GM12878 (cell line): Measurements from ENCODE around the gene NFYC. TPM values are rescaled to one million over a fixed set of nuclear protein-coding genes. Genes with fewer than 3 reads are reported as not detected.

ENCODE experiments used
- ATAC-seq: fragments of 200-7000 bp; cut with Tn5 transposase; 3 replicates; pipeline ENCODE4 v1.9.1; 2020; ENCODE audit warnings: mild to moderate bottlenecking, moderate library complexity
- BruUV-seq: library from RNA; stranded (reverse); fragments of 400-500 nt; replicated peaks from 2 replicates; lab custom pipeline; 2021; lab: Mats Ljungman, UMichigan
- CTCF ChIA-PET: fragments of 300-600 bp; sonication (Branson Sonifier 250); formaldehyde crosslinking; extraction: SDS; loops from one replicate; lab custom pipeline; 2021; ENCODE audit warnings: inconsistent platforms; lab: Yijun Ruan, JAX
- POLR2A ChIA-PET: fragments of 350-600 bp; formaldehyde crosslinking; extraction: SDS; loops from one replicate; lab custom pipeline; 2021; ENCODE audit warnings: inconsistent platforms; lab: Charles Lee
- RAD21 ChIA-PET: fragments of 300-600 bp; sonication (Branson Sonifier 250); formaldehyde crosslinking; loops from one replicate; lab custom pipeline; 2023; ENCODE audit warnings: antibody characterized with exemption; ENCODE audit not compliant: unreplicated experiment; lab: Charles Lee
- SMC1A ChIA-PET: fragments of 300-600 bp; sonication (Branson Sonifier 250); formaldehyde crosslinking; loops from one replicate; lab custom pipeline; 2023; ENCODE audit not compliant: unreplicated experiment, uncharacterized antibody; lab: Charles Lee
- DNase-seq: peaks from one replicate; pipeline ENCODE4 v3.0.0-alpha.2; 2011; ENCODE audit warnings: low read depth, low spot score
- FAIRE-seq: peaks from 3 replicates; lab custom pipeline; 2011; peaks lifted over from hg19 to GRCh38; lab: Jason Lieb, UNC
- H2AFZ ChIP-seq: 2 replicates; pipeline ENCODE4 v1.6.0; 2011; ENCODE audit warnings: low read depth, low read length, control low read depth; ENCODE audit not compliant: control insufficient read depth
- H3K27ac ChIP-seq: 2 replicates; pipeline ENCODE4 v1.5.1; 2011; ENCODE audit warnings: control low read depth; ENCODE audit not compliant: control insufficient read depth, insufficient read depth
- H3K27me3 ChIP-seq, 2 experiments: replicated peaks in 1 of 2; 2 replicates each; pipeline versions ENCODE4 v1.6.0 to v1.6.1; 2011; ENCODE audit warnings: low read length in 1 of 2; ENCODE audit not compliant: control insufficient read depth in 2 of 2, insufficient read depth in 2 of 2
- H3K36me3 ChIP-seq, 2 experiments: 2 replicates each; pipeline ENCODE4 v1.5.1; 2011; ENCODE audit warnings: low read length in 1 of 2; ENCODE audit not compliant: control insufficient read depth in 2 of 2, insufficient read depth in 2 of 2
- H3K4me1 ChIP-seq: 2 replicates; pipeline ENCODE4 v1.6.1; 2011; ENCODE audit warnings: mild to moderate bottlenecking, low read length, moderate library complexity, mixed read lengths; ENCODE audit not compliant: control insufficient read depth, insufficient read depth
- H3K4me2 ChIP-seq: 2 replicates; pipeline ENCODE4 v1.6.0; 2011; ENCODE audit warnings: control low read depth; ENCODE audit not compliant: control insufficient read depth, insufficient read depth
- H3K4me3 ChIP-seq: fragments of 200-600 bp; sonication (generic); 2 replicates; pipeline ENCODE4 v1.5.1; 2016
- H3K79me2 ChIP-seq: 2 replicates; pipeline ENCODE4 v1.6.0; 2011; ENCODE audit warnings: low read length; ENCODE audit not compliant: control insufficient read depth, insufficient read depth
- H3K9ac ChIP-seq: 2 replicates; pipeline ENCODE4 v1.8.0; 2011; ENCODE audit warnings: low read length, control low read depth, mixed read lengths; ENCODE audit not compliant: control insufficient read depth, insufficient read depth
- H3K9me3 ChIP-seq: replicated peaks from 3 replicates; pipeline ENCODE4 v1.5.1; 2011; ENCODE audit warnings: mild to moderate bottlenecking, low read length; ENCODE audit not compliant: control insufficient read depth, insufficient read depth
- H4K20me1 ChIP-seq: 2 replicates; pipeline ENCODE4 v1.6.0; 2011; ENCODE audit not compliant: control insufficient read depth, insufficient read depth
- ATF2 ChIP-seq: IDR thresholded peaks from 2 replicates; pipeline ENCODE4 v1.6.1; 2012; ENCODE audit warnings: low read length, inconsistent platforms
- HDAC6 ChIP-seq: fragments of 200-600 bp; sonication (generic); IDR thresholded peaks from one replicate; pipeline ENCODE4 v1.8.0; 2017; ENCODE audit warnings: antibody characterized with exemption; ENCODE audit not compliant: unreplicated experiment
- HDGF ChIP-seq: fragments of 450-650 bp; IDR thresholded peaks from 2 replicates; pipeline ENCODE4 v1.6.1; 2016; ENCODE audit warnings: antibody characterized with exemption
- LARP7 ChIP-seq: fragments of 450-650 bp; IDR thresholded peaks from 2 replicates; pipeline ENCODE4 v1.6.1; 2017; ENCODE audit warnings: mild to moderate bottlenecking
- MAX ChIP-seq: IDR thresholded peaks from 2 replicates; pipeline ENCODE4 v1.6.1; 2012; ENCODE audit warnings: low read depth, low read length, improper control_type of control experiment
- MEF2B ChIP-seq: fragments of 450-650 bp; IDR thresholded peaks from 2 replicates; pipeline ENCODE4 v1.6.1; 2018; ENCODE audit warnings: mild to moderate bottlenecking, moderate library complexity; ENCODE audit not compliant: partially characterized antibody, poor library complexity, severe bottlenecking
- MTA2 ChIP-seq: fragments of 450-650 bp; IDR thresholded peaks from 2 replicates; pipeline ENCODE4 v1.6.1; 2016; ENCODE audit warnings: low read depth, mild to moderate bottlenecking, moderate library complexity
- NFIC ChIP-seq: IDR thresholded peaks from 2 replicates; pipeline ENCODE4 v1.6.1; 2012; ENCODE audit warnings: low read depth, mild to moderate bottlenecking, inconsistent platforms, low read length, moderate library complexity
- PAX5 ChIP-seq: IDR thresholded peaks from 2 replicates; pipeline ENCODE4 v1.6.1; 2011; ENCODE audit warnings: low read depth, low read length, borderline replicate concordance
- POLR2AphosphoS2 ChIP-seq: IDR thresholded peaks from 2 replicates; pipeline ENCODE4 v1.6.1; 2011; ENCODE audit warnings: low read depth, mild to moderate bottlenecking, low read length, improper control_type of control experiment, moderate library complexity
- SMC3 ChIP-seq: IDR thresholded peaks from 2 replicates; pipeline ENCODE4 v1.6.1; 2011; ENCODE audit warnings: low read length, improper control_type of control experiment, borderline replicate concordance
- SUZ12 ChIP-seq: fragments of 200-600 bp; sonication (generic); IDR thresholded peaks from one replicate; pipeline ENCODE4 v1.6.1; 2018; ENCODE audit warnings: antibody characterized with exemption, mild to moderate bottlenecking; ENCODE audit not compliant: unreplicated experiment
- ZBTB11 ChIP-seq: fragments of 450-650 bp; formaldehyde crosslinking; IDR thresholded peaks from 2 replicates; pipeline ENCODE4 v1.5.0; 2022; ENCODE audit warnings: mild to moderate bottlenecking, missing genetic modification characterization
- WGBS: methylation state at CpG from one replicate; pipeline ENCODE4 v1.1.6; 2016; ENCODE audit warnings: low lambda C conversion rate; ENCODE audit not compliant: insufficient replicate concordance, insufficient coverage; ENCODE audit errors: missing lambda C conversion rate; 5-methylcytosine and 5-hydroxymethylcytosine counted together
- in situ Hi-C: fragments of 300-500 bp; cut with MboI; formaldehyde crosslinking; loops from 9 replicates; pipeline ENCODE4 v1.14.3; 2018; ENCODE audit warnings: mixed read lengths
- intact Hi-C: fragments of 100-400 bp; cut with micrococcal nuclease; formaldehyde crosslinking; loops from one replicate; pipeline ENCODE4 v1.14.2; 2022; ENCODE audit not compliant: unreplicated experiment
- polyA plus RNA-seq, 11 experiments: library from polyadenylated mRNA; depleted of rRNA in 4 of 11; unstranded in 6 of 11; stranded (reverse) in 5 of 11; fragments of >200 nt; fragmentation: Nextera tagmentation in 4 of 11; fragmentation: Illumina TruSeq in 1 of 11; extraction: Ambion mirVana in 4 of 11; extraction: Trizol in 1 of 11; gene quantifications; 1 replicate in 1 of 11; 2 replicates in 10 of 11; pipeline versions ENCODE4 v1.2.1 to v1.2.3, GENCODE V29; 2011 to 2016; ENCODE audit warnings: inconsistent platforms in 2 of 11, missing spikeins in 2 of 11, low read depth in 1 of 11
- total RNA-seq, 4 experiments: library from RNA; depleted of rRNA in 3 of 4; stranded (reverse); fragments of >200 nt in 3 of 4; fragmentation: Illumina TruSeq in 1 of 4; extraction: Trizol in 1 of 4; gene quantifications; 2 replicates each; pipeline versions ENCODE4 v1.2.1 to v1.2.3, GENCODE V29; 2013 to 2021
- TF ChIP-seq, protein P1 (sequence below): IDR thresholded peaks from 2 replicates; pipeline ENCODE4 v1.6.1; 2011; ENCODE audit warnings: borderline replicate concordance, low read depth, mild to moderate bottlenecking, moderate library complexity, low read length; ENCODE audit not compliant: insufficient read depth, poor library complexity, severe bottlenecking

Gene NFYC
- total and polyA plus RNA-seq, 10 of the 15 experiments (the other 5 are each of a cell fraction or from before 2014, with no cell fraction given) = 4.3 to 84.2 (median 58.3) TPM

DNA sequence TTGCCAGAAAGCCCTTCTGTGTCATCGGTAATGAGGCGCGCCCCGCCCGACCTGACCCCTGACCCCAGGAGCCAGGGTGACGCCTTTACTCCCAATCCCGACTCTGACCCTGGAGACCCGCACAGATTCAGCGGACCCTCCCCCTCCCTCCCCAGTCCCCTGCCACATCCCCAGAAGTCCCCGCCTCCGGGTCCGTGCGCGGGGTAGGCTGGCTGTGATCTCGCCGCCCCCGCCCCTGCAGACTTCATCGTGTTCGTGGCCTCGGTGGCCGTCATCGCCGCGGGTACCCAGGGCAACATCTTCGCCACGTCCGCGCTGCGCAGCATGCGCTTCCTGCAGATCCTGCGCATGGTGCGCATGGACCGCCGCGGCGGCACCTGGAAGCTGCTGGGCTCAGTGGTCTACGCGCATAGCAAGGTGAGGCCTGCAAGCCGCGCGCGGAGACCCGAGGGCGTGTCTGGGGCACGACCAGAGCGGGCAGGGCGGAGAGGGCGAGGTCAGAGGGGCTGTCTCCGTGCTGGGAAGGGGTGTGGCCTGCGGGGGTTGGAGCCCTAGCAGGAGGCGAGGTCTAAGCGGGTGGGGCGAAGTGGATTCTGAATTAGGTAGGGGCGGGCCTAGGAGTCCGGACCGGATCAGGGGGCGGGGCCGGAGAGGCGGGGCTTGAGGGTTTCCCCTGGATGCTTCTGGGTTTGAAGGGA is 126.9 kb downstream of the NFYC start:
- ChIA-PET POLR2A (no interaction called here), RAD21 (no interaction called here)
- no peak for FAIRE-seq
- TF ChIP-seq, protein P1, sequence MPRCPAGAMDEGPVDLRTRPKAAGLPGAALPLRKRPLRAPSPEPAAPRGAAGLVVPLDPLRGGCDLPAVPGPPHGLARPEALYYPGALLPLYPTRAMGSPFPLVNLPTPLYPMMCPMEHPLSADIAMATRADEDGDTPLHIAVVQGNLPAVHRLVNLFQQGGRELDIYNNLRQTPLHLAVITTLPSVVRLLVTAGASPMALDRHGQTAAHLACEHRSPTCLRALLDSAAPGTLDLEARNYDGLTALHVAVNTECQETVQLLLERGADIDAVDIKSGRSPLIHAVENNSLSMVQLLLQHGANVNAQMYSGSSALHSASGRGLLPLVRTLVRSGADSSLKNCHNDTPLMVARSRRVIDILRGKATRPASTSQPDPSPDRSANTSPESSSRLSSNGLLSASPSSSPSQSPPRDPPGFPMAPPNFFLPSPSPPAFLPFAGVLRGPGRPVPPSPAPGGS = no peak
- no peak for TF ChIP-seq ZBTB11 (CRISPR knock-in tag)
- TF ChIP-seq POLR2AphosphoS2 = no peak
- TF ChIP-seq MAX = peak; percentile 40; the same call in 1 of the 2 replicates
- TF ChIP-seq MTA2 = no peak
- no peak for TF ChIP-seq SUZ12
- TF ChIP-seq HDAC6 = peak; percentile 37
- no peak for TF ChIP-seq ATF2
- peak; percentile 88 for TF ChIP-seq HDGF
- TF ChIP-seq PAX5 = no peak
- no peak for TF ChIP-seq MEF2B
- no peak for TF ChIP-seq LARP7
- TF ChIP-seq NFIC = no peak
- TF ChIP-seq SMC3 = no peak

More for the DNA sequence above, 126.9 kb downstream of the NFYC start:
- no peaks in the 10 kb centered on the region for H3K36me3 ChIP-seq
- H4K20me1 ChIP-seq = no peaks in the 10 kb centered on the region
- under 1% methylated on average over 50 of the region's 59 CpGs for WGBS
- BruUV-seq = no TSS peak
- CTCF ChIA-PET = no interaction called here
- H3K27ac ChIP-seq = no peak overlapping the region
- H3K4me1 ChIP-seq = peaks cover 4% of the 10 kb centered on the region; the same call in 1 of the 2 replicates
- peak overlapping the region; percentile 96 for H3K4me2 ChIP-seq
- H2AFZ ChIP-seq = peak overlapping the region; percentile 87
- in situ Hi-C loops (no loop called here), intact Hi-C loops (no loop called here)
- H3K27me3 ChIP-seq = no peaks in the 10 kb centered on the region; a peak in 1 of 4 replicates
- no peaks in the 10 kb centered on the region for H3K79me2 ChIP-seq
- H3K9me3 ChIP-seq = no peaks in the 10 kb centered on the region
- SMC1A ChIA-PET = no interaction called here
- peak overlapping the region; percentile 34; the same call in 1 of the 2 replicates for H3K9ac ChIP-seq
- peak overlapping the region; percentile 60; the same call in 1 of the 2 replicates for H3K4me3 ChIP-seq
- ATAC-seq (peak; percentile 98), DNase-seq (no peak)
